GM18498 (cell line): ENCODE results near the gene OR14I1.

Experiments used
- ATAC-seq: cut with Tn5 transposase; IDR thresholded peaks from one replicate; pipeline ENCODE4 v1.9.1; 2021; ENCODE audit warnings: mild to moderate bottlenecking, moderate library complexity; ENCODE audit not compliant: unreplicated experiment

Gene OR14I1

DNA sequence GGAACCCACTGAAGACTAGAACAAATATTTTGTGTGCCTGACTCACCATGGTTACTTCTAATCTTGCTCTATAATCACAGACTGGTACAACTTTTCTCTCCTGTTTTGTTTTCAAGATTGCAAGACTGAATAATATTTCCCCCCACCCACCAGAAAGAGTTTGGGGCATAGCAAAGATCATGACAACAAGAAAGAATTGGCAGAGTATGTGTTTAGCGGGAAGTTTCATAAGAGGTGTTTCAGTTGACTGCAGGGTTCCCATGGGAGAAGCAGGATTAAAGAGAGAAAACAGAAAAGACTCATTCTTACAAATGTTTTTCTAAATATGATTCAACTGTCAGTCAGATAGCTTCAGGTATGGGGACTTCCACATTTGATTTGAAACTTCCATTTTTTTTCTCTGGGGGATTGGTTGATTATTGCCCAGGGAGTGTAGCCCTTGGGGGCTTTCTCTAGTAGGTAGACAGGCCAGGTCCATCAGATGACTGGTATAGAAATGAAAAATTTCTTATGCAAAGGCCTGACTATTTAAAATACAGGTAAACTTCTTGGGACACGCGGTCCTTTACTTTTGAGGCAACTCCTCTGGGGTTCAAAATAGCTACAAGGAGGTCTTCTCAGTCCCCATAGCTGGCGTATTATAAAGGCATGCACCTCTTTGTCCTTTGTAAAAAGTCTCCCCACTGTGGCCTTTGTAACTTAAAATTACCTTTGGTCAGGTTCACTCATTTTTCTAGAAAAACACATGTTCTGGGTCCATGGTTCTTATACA lies 13.9 kb downstream of the OR14I1 start:
- ATAC-seq: peak; percentile 62

DNA sequence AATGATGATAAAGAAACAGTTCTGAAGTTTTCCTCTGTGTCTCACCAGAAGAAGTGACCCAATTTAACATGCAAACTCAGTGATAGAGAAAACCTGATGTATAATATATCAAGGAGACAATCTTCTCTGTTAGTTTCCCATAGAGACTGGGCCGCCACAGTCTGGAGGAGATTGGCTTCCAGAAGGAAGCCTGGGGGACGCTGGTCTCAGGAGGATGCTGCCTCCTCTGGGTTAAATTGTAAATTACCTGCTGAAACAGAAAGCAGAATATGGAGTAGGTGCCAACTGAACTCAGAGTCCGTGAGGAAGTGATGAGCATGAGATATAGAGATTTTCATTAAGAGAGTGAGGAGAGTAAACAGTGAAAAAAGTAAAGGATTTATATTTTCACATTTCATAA lies 15.8 kb downstream of the OR14I1 start:
- ATAC-seq: peak; percentile 93

DNA sequence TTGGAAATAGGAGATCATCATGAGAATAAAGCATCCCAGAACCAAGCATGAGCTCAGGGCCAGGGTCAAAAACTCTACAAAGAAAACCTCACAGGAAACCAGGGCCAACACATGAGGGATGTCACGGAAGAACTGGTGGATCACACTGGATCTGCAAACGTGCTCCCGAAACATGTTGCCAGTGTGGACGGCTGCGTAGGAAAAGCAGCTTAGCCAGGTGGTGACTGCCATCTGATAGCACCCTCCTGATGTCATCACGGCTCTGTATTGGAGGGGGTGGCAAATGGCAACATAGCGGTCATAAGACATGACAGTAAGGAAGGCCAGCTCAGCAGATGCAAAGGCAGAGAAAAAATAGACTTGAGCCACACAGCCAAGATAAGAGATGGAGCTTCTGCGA lies 20.9 kb downstream of the OR14I1 start:
- no peak for ATAC-seq

DNA sequence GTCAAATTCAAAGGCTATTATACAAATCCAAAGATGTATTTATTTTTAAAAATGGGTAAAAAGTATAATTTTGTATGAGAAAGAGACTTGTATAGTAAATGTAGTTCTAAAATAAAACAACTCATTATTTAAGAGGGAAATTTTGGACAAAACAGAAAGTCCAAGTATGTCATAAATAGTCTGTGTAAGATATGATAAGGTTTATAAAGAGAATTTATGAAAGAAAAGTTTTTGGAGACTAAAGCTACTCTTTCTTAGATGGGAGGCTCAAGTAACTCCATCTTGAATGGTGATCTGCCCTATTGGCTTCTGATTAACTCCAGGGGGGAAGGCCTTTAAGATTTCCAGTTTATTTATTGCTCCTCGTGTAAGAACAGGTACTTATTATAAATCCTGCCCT lies 32.6 kb downstream of the OR14I1 start:
- ATAC-seq: no peak

DNA sequence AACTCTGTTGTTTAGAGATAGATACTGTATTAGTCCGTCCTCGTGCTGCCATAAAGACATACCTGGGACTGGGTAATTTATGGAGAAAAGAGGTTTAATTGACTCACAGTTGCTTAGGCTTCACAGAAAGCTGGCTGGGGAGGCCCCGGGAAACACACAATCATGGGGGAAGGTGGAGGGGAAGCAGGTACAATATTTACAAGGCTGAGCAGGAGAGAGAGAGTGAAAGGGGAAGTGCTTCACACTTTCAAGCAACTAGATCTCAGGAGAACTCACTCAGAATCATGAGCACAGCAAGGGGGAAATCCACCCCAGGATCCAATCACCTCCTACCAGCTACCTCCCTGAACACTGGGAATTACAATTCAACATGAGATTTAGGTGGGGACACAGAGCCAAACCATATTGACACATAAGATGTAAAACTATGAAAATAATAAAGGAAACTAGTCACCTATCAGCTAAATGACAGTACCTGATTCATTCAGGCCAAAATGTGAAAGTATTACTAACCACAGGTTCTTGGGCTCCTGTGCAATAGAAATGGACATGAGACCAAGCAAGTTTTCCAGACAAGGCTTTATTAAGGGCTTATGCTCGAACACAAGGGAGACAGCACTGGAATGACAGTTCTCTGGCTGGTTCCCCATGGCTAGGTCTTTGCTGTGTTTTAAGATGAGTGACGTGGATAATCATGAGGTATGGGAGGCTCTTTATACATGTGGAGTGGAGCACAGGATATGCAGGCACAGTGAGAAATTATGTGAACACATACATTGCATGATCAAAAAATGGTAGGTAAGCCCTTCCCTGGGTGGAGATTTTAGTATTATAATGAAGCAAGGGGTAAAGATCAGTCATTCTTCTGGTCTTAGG lies 38.9 kb downstream of the OR14I1 start:
- peak; percentile 97 for ATAC-seq

DNA sequence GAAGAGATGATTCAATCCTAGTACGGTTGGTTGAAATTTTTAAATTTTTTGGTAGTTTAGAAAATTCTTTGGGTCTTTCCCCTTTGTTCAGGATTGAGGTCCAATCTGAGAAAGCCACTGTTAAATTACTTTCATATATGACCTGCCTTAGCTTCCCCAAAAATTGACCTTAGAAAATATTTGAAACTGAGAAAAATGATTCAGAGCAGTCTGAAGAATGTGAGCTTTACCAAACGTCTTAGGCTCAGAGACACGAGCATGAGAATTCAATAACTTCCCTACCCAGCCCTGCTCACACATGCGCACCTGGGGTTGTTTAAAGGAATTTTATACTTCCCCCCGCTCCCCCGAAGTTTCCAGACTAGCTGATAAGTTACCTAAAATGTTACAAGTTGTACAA lies 45.8 kb downstream of the OR14I1 start:
- peak; percentile 58 for ATAC-seq

DNA sequence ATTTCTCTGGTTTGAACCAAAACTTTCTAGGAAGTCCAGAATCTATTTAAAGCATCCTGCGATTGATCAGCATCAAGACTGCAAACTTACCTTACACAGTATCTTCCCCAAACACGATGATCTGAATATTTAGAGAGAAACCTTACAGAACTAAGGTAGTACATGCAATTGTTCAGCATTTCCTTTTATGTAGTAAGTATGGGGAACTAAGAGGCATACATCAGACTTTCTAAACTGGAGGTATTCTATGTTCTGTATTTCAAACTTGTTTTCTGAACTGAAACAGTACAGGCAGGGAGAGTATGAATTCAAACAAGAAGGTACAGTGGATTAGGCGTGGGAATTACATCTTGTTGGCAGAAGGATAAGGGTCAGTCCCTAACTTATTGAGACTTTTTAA lies 47.2 kb downstream of the OR14I1 start, which contains the start of gene OR2T27:
TSS of gene OR2T27 (minus strand) at position 175 of the 400 bp plus-strand sequence. CDS start 4,644 bp downstream, outside the sequence.
- ATAC-seq: peak; percentile 79
